Esophagus muscularis mucosa (tissue), 4 donors: ENCODE results near the gene RPUSD1.

Experiments used
- CTCF ChIP-seq, 3 experiments: fragments of 200-600 bp in 2 of 3; fragments of 450-650 bp in 1 of 3; sonication (generic) in 2 of 3; IDR thresholded peaks; one replicate each; pipeline ENCODE4 v1.5.1; 2017 to 2019; ENCODE audit warnings: antibody characterized with exemption in 3 of 3, mild to moderate bottlenecking in 2 of 3, moderate library complexity in 1 of 3
- EP300 ChIP-seq: sonication (generic); formaldehyde crosslinking; IDR thresholded peaks from one replicate; pipeline ENCODE4 v1.6.1; 2017; ENCODE audit warnings: antibody characterized with exemption
- POLR2A ChIP-seq: fragments of 450-650 bp; IDR thresholded peaks from one replicate; pipeline ENCODE4 v1.6.1; 2017; ENCODE audit warnings: antibody characterized with exemption, moderate library complexity, mild to moderate bottlenecking, low read depth
- POLR2AphosphoS5 ChIP-seq, 2 donors: sonication (generic); formaldehyde crosslinking; IDR thresholded peaks; one replicate each; pipeline ENCODE4 v1.6.1; 2017; ENCODE audit warnings: antibody characterized with exemption in 2 of 2

DNA sequence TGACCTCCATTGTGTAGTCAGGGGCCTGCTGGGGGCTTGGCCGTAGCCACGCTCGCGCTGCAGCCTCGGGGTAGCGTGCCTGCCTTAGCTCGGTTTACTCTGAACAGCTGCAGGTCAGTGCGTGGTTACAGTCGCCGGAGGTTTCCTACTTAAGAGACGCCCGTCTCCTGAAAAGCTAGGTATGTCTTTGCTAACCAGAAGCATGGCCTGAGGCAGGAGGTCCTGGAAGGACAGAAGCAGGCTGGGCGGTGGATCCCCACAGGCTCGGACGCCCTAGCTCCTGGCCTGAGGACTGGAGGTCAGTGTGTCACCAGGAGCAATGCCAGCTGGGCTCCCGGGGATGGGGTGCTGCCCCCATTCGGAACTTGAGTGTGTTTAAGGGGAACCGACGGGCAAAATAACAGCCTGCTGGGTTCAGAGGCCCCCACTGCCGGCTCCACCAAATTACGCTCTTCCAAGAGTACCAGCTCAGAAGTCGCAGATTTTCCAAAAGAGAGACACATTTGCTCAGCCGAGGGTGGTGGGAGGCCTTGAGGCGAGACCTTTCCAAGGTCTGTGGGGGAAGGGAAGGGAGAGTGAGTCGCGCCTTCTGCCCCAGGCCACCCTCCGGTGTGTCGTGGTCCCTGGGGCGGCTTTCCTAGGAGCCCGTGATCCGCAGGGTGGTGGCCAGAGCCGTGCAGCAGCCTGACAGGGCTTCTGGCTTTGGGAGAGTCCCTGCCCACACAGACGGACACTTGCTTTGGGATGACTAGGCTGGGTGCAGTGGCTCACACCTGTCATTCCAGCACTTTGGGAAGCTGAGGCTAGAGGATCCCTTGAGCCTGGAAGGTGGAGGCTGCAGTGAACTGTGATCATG, 16.2 kb upstream of the RPUSD1 start:
- TF ChIP-seq CTCF (IDR thresholded peaks at IDR 0.05) (no peak), POLR2A (no peak), EP300 (no peak), POLR2AphosphoS5 (IDR thresholded peaks at IDR 0.05) (no peak)
